HepG2 (cell line): ENCODE data around the gene STMN3. TPM values are rescaled to one million over a fixed set of nuclear protein-coding genes. Genes with fewer than 3 reads are reported as not detected.

ENCODE experiments used
- CBX1 ChIP-seq: IDR thresholded peaks from one replicate; pipeline ENCODE4 v1.6.1; 2016; ENCODE audit warnings: antibody characterized with exemption, low read depth
- CHCHD3 ChIP-seq: sonication (generic); formaldehyde crosslinking; IDR thresholded peaks from 2 replicates; pipeline ENCODE4 v1.8.0; 2022; ENCODE audit warnings: mild to moderate bottlenecking, missing genetic modification reagents, moderate library complexity
- ETV6 ChIP-seq: sonication (generic); formaldehyde crosslinking; conservative IDR thresholded peaks from 2 replicates; pipeline ENCODE4 v1.4.0; 2020; ENCODE audit warnings: missing genetic modification reagents
- FOXM1 ChIP-seq: sonication (generic); formaldehyde crosslinking; IDR thresholded peaks from 2 replicates; pipeline ENCODE4 v1.5.0; 2020; ENCODE audit warnings: missing genetic modification reagents
- GABPB1 ChIP-seq: IDR thresholded peaks from 2 replicates; pipeline ENCODE4 v1.6.1; 2016; ENCODE audit warnings: mild to moderate bottlenecking, missing genetic modification reagents, moderate library complexity, missing compliant biosample characterization
- HMGA1 ChIP-seq: sonication (generic); formaldehyde crosslinking; conservative IDR thresholded peaks from 2 replicates; pipeline ENCODE4 v1.4.0; 2020; ENCODE audit warnings: missing genetic modification reagents
- HOXA3 ChIP-seq: sonication (generic); formaldehyde crosslinking; IDR thresholded peaks from 2 replicates; pipeline ENCODE4 v1.5.0; 2020; ENCODE audit warnings: missing genetic modification reagents
- MAFG ChIP-seq: sonication (generic); formaldehyde crosslinking; IDR thresholded peaks from 2 replicates; pipeline ENCODE4 v1.5.1; 2020; ENCODE audit warnings: mild to moderate bottlenecking, missing genetic modification reagents
- NAIF1 ChIP-seq: sonication (generic); formaldehyde crosslinking; IDR thresholded peaks from 2 replicates; pipeline ENCODE4 v1.5.0; 2020; ENCODE audit warnings: mild to moderate bottlenecking, missing genetic modification reagents, borderline replicate concordance
- REXO4 ChIP-seq: sonication (generic); formaldehyde crosslinking; IDR thresholded peaks from 2 replicates; pipeline ENCODE4 v1.8.0; 2022; ENCODE audit warnings: missing genetic modification reagents, mild to moderate bottlenecking, borderline replicate concordance
- SAFB2 ChIP-seq: sonication (generic); formaldehyde crosslinking; IDR thresholded peaks from 2 replicates; pipeline ENCODE4 v1.5.1; 2020; ENCODE audit warnings: missing genetic modification reagents, low read depth, mild to moderate bottlenecking, borderline replicate concordance
- SKI ChIP-seq: fragments of 450-650 bp; IDR thresholded peaks from one replicate; pipeline ENCODE4 v1.6.1; 2018; ENCODE audit warnings: mild to moderate bottlenecking; ENCODE audit not compliant: partially characterized antibody
- SNRNP70 ChIP-seq: fragments of 200-400 bp; formaldehyde crosslinking; IDR thresholded peaks from 2 replicates; pipeline ENCODE4 v1.6.1; 2017; ENCODE audit warnings: mild to moderate bottlenecking, low read depth, low read length, moderate library complexity
- SRSF9 ChIP-seq: fragments of 200-400 bp; formaldehyde crosslinking; IDR thresholded peaks from 2 replicates; pipeline ENCODE4 v1.6.1; 2018; ENCODE audit warnings: borderline replicate concordance, mild to moderate bottlenecking, low read depth, low read length; ENCODE audit not compliant: insufficient read depth, poor library complexity, severe bottlenecking
- TEAD3 ChIP-seq: optimal IDR thresholded peaks from 2 replicates; pipeline ENCODE3; 2016; ENCODE audit warnings: borderline replicate concordance
- TGIF2 ChIP-seq: IDR thresholded peaks from 2 replicates; pipeline ENCODE4 v1.6.1; 2016; ENCODE audit warnings: control low read depth, missing compliant biosample characterization
- ZFY ChIP-seq: sonication (generic); formaldehyde crosslinking; IDR thresholded peaks from 2 replicates; pipeline ENCODE4 v1.4.0; 2020; ENCODE audit warnings: missing genetic modification reagents
- ZNF292 ChIP-seq: sonication (generic); formaldehyde crosslinking; IDR thresholded peaks from 2 replicates; pipeline ENCODE4 v1.8.1; 2022; ENCODE audit warnings: mild to moderate bottlenecking, low read depth, missing genetic modification reagents, borderline replicate concordance
- ZNF431 ChIP-seq: sonication (generic); formaldehyde crosslinking; IDR thresholded peaks from 2 replicates; pipeline ENCODE4 v1.9.0; 2022; ENCODE audit warnings: missing genetic modification reagents, low read depth, mild to moderate bottlenecking, borderline replicate concordance
- ZNF644 ChIP-seq: IDR thresholded peaks from 2 replicates; pipeline ENCODE4 v1.6.1; 2016; ENCODE audit warnings: low read depth
- ZNF691 ChIP-seq: sonication (generic); formaldehyde crosslinking; IDR thresholded peaks from 2 replicates; pipeline ENCODE4 v1.4.0; 2020; ENCODE audit warnings: missing genetic modification reagents, low read depth, mild to moderate bottlenecking, borderline replicate concordance
- ZSCAN31 ChIP-seq: sonication (generic); formaldehyde crosslinking; IDR thresholded peaks from 2 replicates; pipeline ENCODE4 v1.5.0; 2020; ENCODE audit warnings: low read depth, mild to moderate bottlenecking, missing genetic modification reagents
- polyA plus RNA-seq, 8 experiments: library from polyadenylated mRNA; depleted of rRNA in 3 of 8; stranded (reverse) in 7 of 8; unstranded in 1 of 8; fragments of >200 nt; fragmentation: Illumina TruSeq in 4 of 8; extraction: Trizol in 4 of 8; gene quantifications; 2 replicates each; pipeline versions ENCODE4 v1.2.1 to v1.2.3, GENCODE V29; 2011 to 2016; ENCODE audit warnings: low read depth in 4 of 8, missing spikeins in 1 of 8, mixed read lengths in 1 of 8; ENCODE audit not compliant: insufficient read depth in 1 of 8
- total RNA-seq, 5 experiments: library from RNA; depleted of rRNA; stranded (reverse); fragments of >200 nt; fragmentation: Illumina TruSeq; extraction: Trizol; gene quantifications; 2 replicates each; pipeline ENCODE4 v1.2.3, GENCODE V29; 2016; ENCODE audit warnings: low read depth in 1 of 5
- TF ChIP-seq, protein P1 (sequence below): sonication (generic); formaldehyde crosslinking; IDR thresholded peaks from 2 replicates; pipeline ENCODE4 v1.4.0; 2020; ENCODE audit warnings: missing genetic modification reagents; ENCODE audit errors: not compliant biosample characterization
- TF ChIP-seq, protein P2 (sequence below): sonication (generic); formaldehyde crosslinking; conservative IDR thresholded peaks from 2 replicates; pipeline ENCODE4 v1.8.0; 2022; ENCODE audit warnings: mild to moderate bottlenecking, moderate library complexity, missing genetic modification reagents
- TF ChIP-seq, protein P3 (sequence below): sonication (generic); formaldehyde crosslinking; conservative IDR thresholded peaks from 2 replicates; pipeline ENCODE4 v1.4.0; 2020; ENCODE audit warnings: missing genetic modification reagents

STMN3 gene
- total and polyA plus RNA-seq, 2 of the 13 experiments (the other 11 are each of a cell fraction or from before 2014, with no cell fraction given) = 21.0 to 48.3 TPM

DNA sequence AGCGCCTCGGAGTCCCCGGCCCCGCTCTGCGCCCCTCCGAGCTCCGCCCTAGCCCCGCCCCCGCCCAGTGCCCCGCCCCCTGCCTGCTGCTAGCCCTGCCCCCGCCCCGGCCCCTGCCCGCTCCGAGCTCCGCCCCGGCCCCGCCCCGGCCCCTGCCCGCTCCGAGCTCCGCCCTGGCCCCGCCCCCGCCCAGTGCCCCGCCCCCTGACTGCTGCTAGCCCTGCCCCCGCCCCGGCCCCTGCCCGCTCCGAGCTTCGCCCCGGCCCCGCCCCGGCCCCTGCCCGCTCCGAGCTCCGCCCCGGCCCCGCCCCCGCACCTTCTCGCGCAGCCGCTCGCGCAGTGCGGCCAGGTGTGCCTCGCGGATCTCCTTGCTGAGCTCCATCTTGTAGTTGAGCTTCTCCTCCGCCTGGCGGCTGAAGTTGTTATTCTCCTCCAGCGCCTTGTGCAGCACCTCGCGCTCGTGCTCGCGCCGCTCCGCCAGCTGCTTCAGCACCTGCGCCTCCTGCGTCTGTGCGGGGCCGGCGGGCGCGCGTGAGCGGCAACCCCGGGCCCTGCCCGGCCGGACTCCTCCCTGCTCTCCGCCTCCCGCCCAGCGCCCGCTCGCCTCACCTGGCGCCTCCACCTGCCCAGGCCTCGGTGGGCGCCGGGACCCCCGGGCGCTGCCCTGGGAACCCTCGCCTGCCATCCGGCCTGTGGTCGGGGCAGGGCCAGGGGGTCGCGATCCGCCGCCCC lies 11.3 kb downstream of the STMN3 start (continued):
- TF ChIP-seq ZFY (CRISPR knock-in tag) (peak; percentile 77), TGIF2 (CRISPR knock-in tag) (no peak), ZNF292 (CRISPR knock-in tag) (no peak), ZSCAN31 (no peak), REXO4 (CRISPR knock-in tag) (no peak), ZNF644 (CRISPR knock-in tag) (no peak), SNRNP70 (no peak), NAIF1 (CRISPR knock-in tag) (no peak), MAFG (no peak), ETV6 (CRISPR knock-in tag) (peak; percentile 83), ZNF431 (CRISPR knock-in tag) (no peak), CHCHD3 (CRISPR knock-in tag) (no peak), TEAD3 (CRISPR knock-in tag) (peak; percentile 53), SRSF9 (no peak), HOXA3 (CRISPR knock-in tag) (peak; percentile 53), SKI (no peak), SAFB2 (CRISPR knock-in tag) (peak; percentile 44; the same call in 1 of the 2 replicates), ZNF691 (CRISPR knock-in tag) (peak; percentile 80; the same call in 1 of the 2 replicates), FOXM1 (CRISPR knock-in tag) (no peak), CBX1 (peak; percentile 53), HMGA1 (CRISPR knock-in tag) (no peak), GABPB1 (CRISPR knock-in tag) (peak; percentile 72)
- TF ChIP-seq, protein P1, sequence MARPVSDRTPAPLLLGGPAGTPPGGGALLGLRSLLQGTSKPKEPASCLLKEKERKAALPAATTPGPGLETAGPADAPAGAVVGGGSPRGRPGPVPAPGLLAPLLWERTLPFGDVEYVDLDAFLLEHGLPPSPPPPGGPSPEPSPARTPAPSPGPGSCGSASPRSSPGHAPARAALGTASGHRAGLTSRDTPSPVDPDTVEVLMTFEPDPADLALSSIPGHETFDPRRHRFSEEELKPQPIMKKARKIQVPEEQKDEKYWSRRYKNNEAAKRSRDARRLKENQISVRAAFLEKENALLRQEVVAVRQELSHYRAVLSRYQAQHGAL = no peak
- TF ChIP-seq, protein P2, sequence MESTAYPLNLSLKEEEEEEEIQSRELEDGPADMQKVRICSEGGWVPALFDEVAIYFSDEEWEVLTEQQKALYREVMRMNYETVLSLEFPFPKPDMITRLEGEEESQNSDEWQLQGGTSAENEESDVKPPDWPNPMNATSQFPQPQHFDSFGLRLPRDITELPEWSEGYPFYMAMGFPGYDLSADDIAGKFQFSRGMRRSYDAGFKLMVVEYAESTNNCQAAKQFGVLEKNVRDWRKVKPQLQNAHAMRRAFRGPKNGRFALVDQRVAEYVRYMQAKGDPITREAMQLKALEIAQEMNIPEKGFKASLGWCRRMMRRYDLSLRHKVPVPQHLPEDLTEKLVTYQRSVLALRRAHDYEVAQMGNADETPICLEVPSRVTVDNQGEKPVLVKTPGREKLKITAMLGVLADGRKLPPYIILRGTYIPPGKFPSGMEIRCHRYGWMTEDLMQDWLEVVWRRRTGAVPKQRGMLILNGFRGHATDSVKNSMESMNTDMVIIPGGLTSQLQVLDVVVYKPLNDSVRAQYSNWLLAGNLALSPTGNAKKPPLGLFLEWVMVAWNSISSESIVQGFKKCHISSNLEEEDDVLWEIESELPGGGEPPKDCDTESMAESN (CRISPR knock-in tag) = peak; percentile 83
- TF ChIP-seq, protein P3, sequence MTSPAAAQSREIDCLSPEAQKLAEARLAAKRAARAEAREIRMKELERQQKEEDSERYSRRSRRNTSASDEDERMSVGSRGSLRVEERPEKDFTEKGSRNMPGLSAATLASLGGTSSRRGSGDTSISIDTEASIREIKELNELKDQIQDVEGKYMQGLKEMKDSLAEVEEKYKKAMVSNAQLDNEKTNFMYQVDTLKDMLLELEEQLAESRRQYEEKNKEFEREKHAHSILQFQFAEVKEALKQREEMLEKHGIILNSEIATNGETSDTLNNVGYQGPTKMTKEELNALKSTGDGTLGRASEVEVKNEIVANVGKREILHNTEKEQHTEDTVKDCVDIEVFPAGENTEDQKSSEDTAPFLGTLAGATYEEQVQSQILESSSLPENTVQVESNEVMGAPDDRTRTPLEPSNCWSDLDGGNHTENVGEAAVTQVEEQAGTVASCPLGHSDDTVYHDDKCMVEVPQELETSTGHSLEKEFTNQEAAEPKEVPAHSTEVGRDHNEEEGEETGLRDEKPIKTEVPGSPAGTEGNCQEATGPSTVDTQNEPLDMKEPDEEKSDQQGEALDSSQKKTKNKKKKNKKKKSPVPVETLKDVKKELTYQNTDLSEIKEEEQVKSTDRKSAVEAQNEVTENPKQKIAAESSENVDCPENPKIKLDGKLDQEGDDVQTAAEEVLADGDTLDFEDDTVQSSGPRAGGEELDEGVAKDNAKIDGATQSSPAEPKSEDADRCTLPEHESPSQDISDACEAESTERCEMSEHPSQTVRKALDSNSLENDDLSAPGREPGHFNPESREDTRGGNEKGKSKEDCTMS = no peak
